DMS153 (cell line): ENCODE data around the gene WDR89.
"Not testable (repeated sequence)": the region's sequence is repeated elsewhere in the genome, so short reads cannot be mapped to it uniquely, and the experiment has no call there.

Source experiments
- DNase-seq: peaks from one replicate; lab custom pipeline; 2025; lab: John Stamatoyannopoulos, UW

Gene WDR89

GRCh38 chr14:63594455-63595372, 47.0 kb downstream of the WDR89 start:
- DNase-seq = no peak

- DNase-seq = not testable (repeated sequence)
Measured at GRCh38 chr14:63583046-63583445, 58.6 kb downstream of the WDR89 start.

GRCh38 chr14:63581491-63581890, 60.2 kb downstream of the WDR89 start:
- no peak for DNase-seq

GRCh38 chr14:63578300-63578699, 63.4 kb downstream of the WDR89 start:
- no peak for DNase-seq

DNA sequence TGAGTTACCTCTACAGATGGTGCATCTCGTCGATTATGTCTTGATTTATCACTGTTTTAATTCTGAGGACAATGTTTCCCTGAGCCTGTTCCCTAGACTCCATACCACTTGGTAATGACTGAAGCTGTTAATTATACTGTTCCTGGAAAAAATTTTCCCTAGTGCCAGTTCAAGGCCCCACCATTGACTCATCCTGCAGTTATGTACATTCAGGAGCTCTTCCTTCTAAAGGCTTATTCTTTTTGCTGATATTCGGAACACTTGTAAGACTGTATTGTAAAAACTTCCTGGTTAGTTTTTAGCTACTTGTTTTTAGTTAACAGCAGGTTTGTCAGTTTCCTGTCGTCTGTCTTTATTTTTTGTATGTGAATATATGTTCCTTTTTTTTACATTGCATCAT, 68.1 kb downstream of the WDR89 start:
- DNase-seq = no peak

DNA sequence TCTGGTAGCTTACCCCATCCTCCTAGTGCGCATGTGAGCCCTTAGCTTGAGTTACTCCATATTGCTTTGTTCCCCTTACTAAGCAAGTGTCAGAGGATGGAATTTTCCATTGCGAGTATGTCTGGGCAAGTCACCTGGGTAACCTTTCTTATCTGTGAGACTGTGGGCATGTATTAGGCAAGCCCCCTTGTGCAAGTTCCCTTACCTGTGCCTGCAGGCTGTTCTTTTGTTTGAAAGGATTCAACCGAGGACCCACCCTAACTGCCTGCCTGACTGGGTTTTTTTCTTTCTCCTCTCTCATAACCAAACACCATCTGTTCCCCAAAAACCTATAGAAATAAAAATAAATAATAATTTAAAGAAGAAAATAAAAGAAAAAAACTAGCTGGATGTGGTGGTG, 76.2 kb downstream of the WDR89 start:
- no peak for DNase-seq

DNA sequence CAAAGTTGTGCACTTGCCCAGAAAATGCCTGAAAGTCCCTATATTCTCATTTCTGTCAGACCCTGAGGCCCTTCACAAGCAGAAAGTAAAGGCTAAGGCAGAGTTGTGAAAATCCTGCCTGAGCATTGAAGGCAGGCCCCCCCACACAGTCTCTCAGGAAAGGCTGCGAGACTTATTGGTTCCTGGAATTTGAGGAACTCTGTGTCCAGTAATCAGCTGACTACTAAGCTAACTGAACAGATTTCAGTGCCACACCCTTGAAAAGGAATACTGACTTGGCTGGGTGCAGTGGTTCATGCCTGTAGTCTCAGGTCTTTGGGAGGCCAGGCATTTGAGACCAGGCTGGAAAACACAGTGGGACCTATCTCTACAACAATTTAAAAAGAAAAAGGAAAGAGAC, 77.4 kb downstream of the WDR89 start:
- no peak for DNase-seq

- DNase-seq = no peak
Measured at GRCh38 chr14:63563370-63564026, 78.2 kb downstream of the WDR89 start.

GRCh38 chr14:63562405-63562804, 79.3 kb downstream of the WDR89 start:
- no peak for DNase-seq

GRCh38 chr14:63555572-63555971, 86.1 kb downstream of the WDR89 start:
- no peak for DNase-seq

GRCh38 chr14:63551332-63551731, 90.3 kb downstream of the WDR89 start:
- no peak for DNase-seq

- no peak for DNase-seq
Measured at GRCh38 chr14:63547798-63548335, 93.8 kb downstream of the WDR89 start.
